H9 (cell line): ENCODE data around the gene CHN2. TPM values are rescaled to one million over a fixed set of nuclear protein-coding genes. Genes with fewer than 3 reads are reported as not detected.

Experiments
- DNase-seq: peaks from one replicate; pipeline ENCODE4 v3.0.0-alpha.2; 2017
- H2AFZ ChIP-seq: one replicate; pipeline ENCODE4 v1.6.1; 2013; ENCODE audit warnings: mild to moderate bottlenecking, low read length, control low read depth, moderate library complexity
- H2AK5ac ChIP-seq: 2 replicates; pipeline ENCODE4 v1.6.1; 2013; ENCODE audit warnings: low read length, control low read depth, mixed read lengths; ENCODE audit not compliant: insufficient read length
- H2BK120ac ChIP-seq: one replicate; pipeline ENCODE4 v1.6.1; 2013; ENCODE audit warnings: low read depth, mild to moderate bottlenecking, low read length, control low read depth, inconsistent platforms; ENCODE audit not compliant: poor library complexity, severe bottlenecking
- H2BK12ac ChIP-seq: 2 replicates; pipeline ENCODE4 v1.6.1; 2013; ENCODE audit warnings: low read length, control low read depth, mixed read lengths, low read depth; ENCODE audit not compliant: insufficient read length
- H2BK15ac ChIP-seq: 2 replicates; pipeline ENCODE4 v1.6.1; 2013; ENCODE audit warnings: low read depth, low read length, control low read depth
- H2BK20ac ChIP-seq: one replicate; pipeline ENCODE4 v1.6.1; 2013; ENCODE audit warnings: low read depth, mild to moderate bottlenecking, low read length, control low read depth, inconsistent platforms; ENCODE audit not compliant: poor library complexity, severe bottlenecking
- H2BK5ac ChIP-seq: 2 replicates; pipeline ENCODE4 v1.6.1; 2013; ENCODE audit warnings: low read length, control low read depth, mixed read lengths; ENCODE audit not compliant: insufficient read length
- H3K14ac ChIP-seq: 2 replicates; pipeline ENCODE4 v1.6.1; 2013; ENCODE audit warnings: low read length, control low read depth; ENCODE audit not compliant: insufficient read depth
- H3K18ac ChIP-seq: 2 replicates; pipeline ENCODE4 v1.6.1; 2013; ENCODE audit warnings: low read depth, mild to moderate bottlenecking, mixed read lengths, low read length, control low read depth; ENCODE audit not compliant: insufficient read length
- H3K23ac ChIP-seq: 2 replicates; pipeline ENCODE4 v1.6.1; 2013; ENCODE audit warnings: low read length, control low read depth, mixed read lengths, low read depth; ENCODE audit not compliant: insufficient read length
- H3K23me2 ChIP-seq: 2 replicates; pipeline ENCODE4 v1.6.1; 2013; ENCODE audit warnings: low read depth, mild to moderate bottlenecking, mixed read lengths, low read length, control low read depth; ENCODE audit not compliant: insufficient read length, poor library complexity, severe bottlenecking
- H3K27ac ChIP-seq: 2 replicates; pipeline ENCODE4 v1.5.1; 2013; ENCODE audit warnings: low read length, control low read depth, mixed read lengths, low read depth; ENCODE audit not compliant: insufficient read length
- H3K27me3 ChIP-seq: 2 replicates; pipeline ENCODE4 v1.6.1; 2013; ENCODE audit warnings: low read length, control low read depth, inconsistent platforms; ENCODE audit not compliant: insufficient read depth
- H3K4ac ChIP-seq: 2 replicates; pipeline ENCODE4 v1.6.1; 2013; ENCODE audit warnings: low read depth, mild to moderate bottlenecking, control low read depth, inconsistent platforms, low read length, moderate library complexity
- H3K4me1 ChIP-seq: 2 replicates; pipeline ENCODE4 v1.6.1; 2013; ENCODE audit warnings: low read length, control low read depth, inconsistent platforms; ENCODE audit not compliant: insufficient read depth
- H3K4me2 ChIP-seq: 2 replicates; pipeline ENCODE4 v1.6.1; 2013; ENCODE audit warnings: low read length, control low read depth, mixed read lengths; ENCODE audit not compliant: insufficient read length, insufficient read depth
- H3K56ac ChIP-seq: 2 replicates; pipeline ENCODE4 v1.6.1; 2013; ENCODE audit warnings: low read depth, mild to moderate bottlenecking, mixed read lengths, low read length, control low read depth; ENCODE audit not compliant: insufficient read length
- H3K79me1 ChIP-seq: 2 replicates; pipeline ENCODE4 v1.6.1; 2013; ENCODE audit warnings: low read depth, mild to moderate bottlenecking, moderate library complexity, low read length, control low read depth, inconsistent platforms; ENCODE audit not compliant: insufficient read depth, poor library complexity, severe bottlenecking
- H3K79me2 ChIP-seq: 2 replicates; pipeline ENCODE4 v1.6.1; 2013; ENCODE audit warnings: low read length, control low read depth, inconsistent platforms; ENCODE audit not compliant: insufficient read depth
- H3K9ac ChIP-seq: 2 replicates; pipeline ENCODE4 v1.6.1; 2013; ENCODE audit warnings: low read length, control low read depth, mixed read lengths; ENCODE audit not compliant: insufficient read length; ENCODE audit errors: extremely low read depth
- H3K9me3 ChIP-seq: one replicate; pipeline ENCODE4 v1.6.1; 2013; ENCODE audit warnings: low read depth, low read length, inconsistent platforms; ENCODE audit not compliant: control insufficient read depth
- H3T11ph ChIP-seq: one replicate; pipeline ENCODE4 v1.6.1; 2013; ENCODE audit warnings: mild to moderate bottlenecking, low read length, control low read depth, inconsistent platforms
- H4K20me1 ChIP-seq: one replicate; pipeline ENCODE4 v1.6.1; 2013; ENCODE audit not compliant: control insufficient read depth, insufficient read length, insufficient read depth
- H4K5ac ChIP-seq: 2 replicates; pipeline ENCODE4 v1.6.1; 2013; ENCODE audit warnings: low read depth, mild to moderate bottlenecking, mixed read lengths, low read length, control low read depth; ENCODE audit not compliant: insufficient read length
- H4K8ac ChIP-seq: replicated peaks from 2 replicates; pipeline ENCODE4 v1.6.1; 2013; ENCODE audit warnings: low read length, control low read depth, mixed read lengths, low read depth; ENCODE audit not compliant: insufficient read length
- H4K91ac ChIP-seq: 2 replicates; pipeline ENCODE4 v1.6.1; 2013; ENCODE audit warnings: low read depth, mild to moderate bottlenecking, moderate library complexity, mixed read lengths, low read length, control low read depth; ENCODE audit not compliant: insufficient read length
- H3K27ac Mint-ChIP-seq, 3 experiments: 2 replicates in 2 of 3; 3 replicates in 1 of 3; pipeline ENCODE4 v1.8.0; 2020 to 2021; ENCODE audit warnings: mixed read lengths in 3 of 3, mild to moderate bottlenecking in 1 of 3, moderate library complexity in 1 of 3
- H3K27me3 Mint-ChIP-seq: 2 replicates; pipeline ENCODE4 v1.8.0; 2021; ENCODE audit warnings: low read depth, mild to moderate bottlenecking, moderate library complexity, mixed read lengths
- H3K36me3 Mint-ChIP-seq, 3 experiments: 2 replicates in 2 of 3; 3 replicates in 1 of 3; pipeline ENCODE4 v1.8.0; 2020 to 2021; ENCODE audit warnings: low read depth in 3 of 3, mixed read lengths in 3 of 3; ENCODE audit not compliant: insufficient read depth in 1 of 3
- H3K4me1 Mint-ChIP-seq, 2 experiments: 2 replicates each; pipeline ENCODE4 v1.8.0; 2020; ENCODE audit warnings: mixed read lengths in 2 of 2
- H3K4me3 Mint-ChIP-seq, 2 experiments: 2 replicates in 1 of 2; 3 replicates in 1 of 2; pipeline ENCODE4 v1.8.0; 2020 to 2021; ENCODE audit warnings: mild to moderate bottlenecking in 2 of 2, mixed read lengths in 2 of 2, moderate library complexity in 1 of 2
- H3K9me3 Mint-ChIP-seq, 2 experiments: 2 replicates in 1 of 2; 3 replicates in 1 of 2; pipeline ENCODE4 v1.8.0; 2020; ENCODE audit warnings: mild to moderate bottlenecking in 2 of 2, mixed read lengths in 2 of 2, moderate library complexity in 1 of 2
- WGBS: extraction: QIAGEN DNeasy Blood & Tissue Kit; methylation state at CpG from one replicate; pipeline ENCODE4 v1.1.7; 2013; ENCODE audit warnings: missing lambda C conversion rate, low lambda C conversion rate, mixed read lengths; ENCODE audit not compliant: insufficient read length; ENCODE audit errors: extremely low coverage; 5-methylcytosine and 5-hydroxymethylcytosine counted together
- total RNA-seq: library from RNA; stranded (reverse); gene quantifications from 2 replicates; pipeline ENCODE4 v1.2.1, GENCODE V29; 2021
- TF ChIP-seq, protein P1 (sequence below): fragments of 200-600 bp; sonication (generic); conservative IDR thresholded peaks from 3 replicates; pipeline ENCODE4 v1.8.0; 2021; ENCODE audit warnings: antibody characterized with exemption, mild to moderate bottlenecking

Gene CHN2
- total RNA-seq, 1 experiment from 2014 or later: 3.3 TPM

DNA sequence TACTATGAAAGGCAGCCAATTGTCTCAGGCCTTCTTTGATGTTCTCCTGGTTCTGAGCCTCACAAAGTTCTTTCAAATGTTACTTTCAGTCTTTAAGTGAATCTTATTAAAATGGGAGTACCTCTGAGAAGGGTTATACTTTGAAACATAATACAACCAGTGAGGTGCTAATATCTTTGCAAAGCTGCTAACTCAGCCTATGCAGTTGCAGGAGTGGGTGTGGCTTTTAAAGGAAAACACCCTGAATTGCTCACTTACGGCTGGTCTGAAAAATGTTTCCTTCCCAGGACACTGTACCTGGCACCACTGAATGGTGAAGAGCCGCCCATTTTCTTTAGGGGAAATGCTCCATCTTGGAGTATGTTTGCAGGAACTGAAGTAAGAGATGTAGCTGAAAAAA lies 130.9 kb downstream of the CHN2 start:
- Histone ChIP-seq H3K4me1 (peaks cover 8% of the 10 kb centered on the region; the same call in 1 of the 2 replicates), H3K79me2 (no peaks in the 10 kb centered on the region), H3K56ac (no peak overlapping the region), H3K14ac (no peak overlapping the region), H4K5ac (no peak overlapping the region), H4K8ac (no peak overlapping the region), H4K20me1 (no peaks in the 10 kb centered on the region), H4K91ac (no peak overlapping the region), H3K79me1 (no peaks in the 10 kb centered on the region), H2BK15ac (no peak overlapping the region), H3K4ac (no peak overlapping the region), H3K27me3 (no peaks in the 10 kb centered on the region), H3K23me2 (no peaks in the 10 kb centered on the region), H2AK5ac (no peak overlapping the region), H3K27ac (no peak overlapping the region), H3K23ac (no peak overlapping the region), H3K4me2 (no peak overlapping the region), H2BK5ac (no peak overlapping the region), H3T11ph (no peak overlapping the region), H3K9ac (no peak overlapping the region), H3K18ac (no peak overlapping the region), H3K9me3 (no peaks in the 10 kb centered on the region), H2AFZ (no peak overlapping the region), H2BK20ac (no peak overlapping the region), H2BK120ac (no peak overlapping the region), H2BK12ac (no peak overlapping the region)
- WGBS: no CpG with 5 or more reads among the region's 2 CpGs
- TF ChIP-seq, protein P1, sequence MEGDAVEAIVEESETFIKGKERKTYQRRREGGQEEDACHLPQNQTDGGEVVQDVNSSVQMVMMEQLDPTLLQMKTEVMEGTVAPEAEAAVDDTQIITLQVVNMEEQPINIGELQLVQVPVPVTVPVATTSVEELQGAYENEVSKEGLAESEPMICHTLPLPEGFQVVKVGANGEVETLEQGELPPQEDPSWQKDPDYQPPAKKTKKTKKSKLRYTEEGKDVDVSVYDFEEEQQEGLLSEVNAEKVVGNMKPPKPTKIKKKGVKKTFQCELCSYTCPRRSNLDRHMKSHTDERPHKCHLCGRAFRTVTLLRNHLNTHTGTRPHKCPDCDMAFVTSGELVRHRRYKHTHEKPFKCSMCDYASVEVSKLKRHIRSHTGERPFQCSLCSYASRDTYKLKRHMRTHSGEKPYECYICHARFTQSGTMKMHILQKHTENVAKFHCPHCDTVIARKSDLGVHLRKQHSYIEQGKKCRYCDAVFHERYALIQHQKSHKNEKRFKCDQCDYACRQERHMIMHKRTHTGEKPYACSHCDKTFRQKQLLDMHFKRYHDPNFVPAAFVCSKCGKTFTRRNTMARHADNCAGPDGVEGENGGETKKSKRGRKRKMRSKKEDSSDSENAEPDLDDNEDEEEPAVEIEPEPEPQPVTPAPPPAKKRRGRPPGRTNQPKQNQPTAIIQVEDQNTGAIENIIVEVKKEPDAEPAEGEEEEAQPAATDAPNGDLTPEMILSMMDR: no peak
- Mint-ChIP-seq H3K4me1 (peaks cover 25 to 26% of the 10 kb centered on the region in 2 experiments), H3K36me3 (no peaks in the 10 kb centered on the region; a peak in 1 of 7 replicates), H3K4me3 (no peak overlapping the region), H3K9me3 (no peaks in the 10 kb centered on the region), H3K27me3 (no peaks in the 10 kb centered on the region), H3K27ac (no peak overlapping the region)
- no peak for DNase-seq
